HG02885 (cell line): ENCODE results near the gene SCAF1.
"Not testable (repeated sequence)": the region's sequence is repeated elsewhere in the genome, so short reads cannot be mapped to it uniquely, and the experiment has no call there.

Experiments
- ATAC-seq: cut with Tn5 transposase; IDR thresholded peaks from one replicate; pipeline ENCODE4 v1.9.1; 2021; ENCODE audit warnings: mild to moderate bottlenecking; ENCODE audit not compliant: unreplicated experiment, poor library complexity

Gene SCAF1

DNA sequence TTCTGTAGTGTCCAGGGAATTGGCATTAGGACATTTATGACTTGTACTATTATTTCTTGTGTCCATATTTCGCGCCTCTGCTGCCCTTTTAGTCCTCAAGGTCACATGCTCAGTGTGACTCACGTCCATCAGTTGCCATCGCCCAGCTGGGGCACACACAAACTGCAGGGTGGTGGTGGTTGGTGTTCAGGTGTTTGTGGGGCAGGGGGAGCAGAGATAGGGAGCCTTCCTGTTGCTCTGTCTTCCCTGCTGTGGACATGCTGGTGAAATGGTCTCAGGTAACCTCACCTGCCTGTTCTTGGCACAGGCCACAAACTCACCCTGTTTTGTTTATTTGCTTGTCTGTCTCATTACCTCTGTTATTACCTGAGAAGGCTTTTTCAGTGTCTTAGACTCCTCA, 28.6 kb upstream of the SCAF1 start:
- ATAC-seq: no peak

- ATAC-seq: no peak
Measured at GRCh38 chr19:49614096-49614833, 27.7 kb upstream of the SCAF1 start.

- no peak for ATAC-seq
Measured at GRCh38 chr19:49615861-49616260, 26.1 kb upstream of the SCAF1 start.

- no peak for ATAC-seq
Measured at GRCh38 chr19:49616532-49616931, 25.5 kb upstream of the SCAF1 start.

- no peak for ATAC-seq
Measured at GRCh38 chr19:49616945-49617344, 25.1 kb upstream of the SCAF1 start.

GRCh38 chr19:49617860-49618259, 24.1 kb upstream of the SCAF1 start:
- not testable (repeated sequence) for ATAC-seq

DNA sequence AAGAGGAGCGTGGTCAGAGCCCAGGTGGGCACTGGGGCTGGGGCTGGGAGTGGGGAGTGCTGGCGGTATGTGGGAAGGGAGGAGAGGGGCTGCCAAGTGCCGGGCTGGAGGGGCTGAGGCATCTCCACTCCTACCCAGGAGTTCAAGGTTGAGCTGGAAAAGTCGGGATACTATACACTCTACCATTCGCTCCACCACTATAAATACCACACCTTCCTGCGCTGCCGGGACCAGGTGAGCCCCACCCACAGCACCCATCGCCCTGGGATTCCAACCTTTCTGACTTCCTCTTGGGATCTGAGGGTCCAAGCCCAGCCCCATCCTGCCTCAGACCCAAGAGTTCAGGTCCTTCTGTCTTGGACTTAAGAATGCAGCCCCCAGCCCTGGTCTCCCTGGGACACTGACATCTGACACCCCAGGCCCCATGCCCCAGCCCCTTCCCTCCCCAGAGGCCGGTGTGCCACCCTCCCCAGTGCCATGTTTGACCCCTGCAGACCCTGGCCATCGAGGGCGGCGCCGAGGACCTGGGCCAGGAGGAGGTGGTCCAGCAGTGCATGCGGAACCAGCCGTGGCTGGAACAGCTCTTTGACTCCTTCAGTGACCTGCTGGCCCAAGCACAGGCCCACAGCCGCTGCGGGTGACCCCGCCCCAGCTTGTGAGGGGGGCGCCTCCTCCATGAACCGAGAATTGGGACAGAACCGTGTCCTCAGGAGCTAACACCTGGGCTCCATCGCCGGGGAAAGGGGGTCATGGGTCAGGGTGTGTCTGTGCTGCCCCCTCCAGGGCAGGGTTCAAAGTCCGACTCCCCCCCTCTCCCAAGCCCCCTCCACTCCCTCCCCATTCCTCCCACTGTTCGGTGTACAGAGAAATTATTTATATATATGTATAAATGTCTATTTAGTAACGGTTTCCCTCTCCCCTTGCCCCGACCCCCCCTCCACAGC, 16.8 kb upstream of the SCAF1 start:
- ATAC-seq: no peak

DNA sequence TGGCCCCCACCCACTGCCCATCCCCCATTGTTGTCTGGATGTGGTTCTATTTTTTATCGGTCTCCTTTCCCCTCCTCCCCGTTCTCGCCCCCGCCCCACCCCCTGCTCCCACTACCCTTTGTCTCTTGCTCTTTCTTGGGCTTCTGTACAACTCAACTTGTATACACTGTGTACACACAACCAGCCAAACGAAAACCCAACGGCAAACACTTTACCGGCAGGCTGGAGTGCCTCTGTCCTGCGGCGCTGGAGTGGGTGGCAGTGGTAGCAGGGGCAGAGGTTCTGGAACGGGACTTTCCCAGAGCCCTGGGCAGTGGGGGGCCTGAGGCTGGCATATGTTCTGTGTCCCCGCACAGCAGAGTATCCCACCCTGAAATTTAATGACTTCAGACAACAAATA, 15.8 kb upstream of the SCAF1 start:
- ATAC-seq: no peak

DNA sequence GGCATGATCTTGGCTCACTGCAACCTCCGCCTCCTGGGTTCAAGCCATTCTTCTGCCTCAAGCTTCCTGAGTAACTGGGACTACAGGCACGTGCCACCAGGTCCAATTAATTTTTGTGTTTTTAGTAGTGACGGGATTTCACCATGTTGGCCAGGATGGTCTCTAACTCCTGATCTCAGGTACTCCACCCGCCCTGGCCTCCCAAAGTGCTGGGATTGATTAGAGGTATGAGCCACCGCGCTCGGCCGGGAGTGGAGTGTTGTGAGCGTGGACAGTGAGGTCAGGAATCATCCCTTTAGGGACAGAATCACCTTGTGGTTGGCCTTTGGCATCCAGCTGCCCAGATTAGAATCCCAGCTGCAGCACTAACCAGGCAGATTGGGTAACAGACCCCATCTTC, 12.3 kb upstream of the SCAF1 start:
- ATAC-seq: no peak

DNA sequence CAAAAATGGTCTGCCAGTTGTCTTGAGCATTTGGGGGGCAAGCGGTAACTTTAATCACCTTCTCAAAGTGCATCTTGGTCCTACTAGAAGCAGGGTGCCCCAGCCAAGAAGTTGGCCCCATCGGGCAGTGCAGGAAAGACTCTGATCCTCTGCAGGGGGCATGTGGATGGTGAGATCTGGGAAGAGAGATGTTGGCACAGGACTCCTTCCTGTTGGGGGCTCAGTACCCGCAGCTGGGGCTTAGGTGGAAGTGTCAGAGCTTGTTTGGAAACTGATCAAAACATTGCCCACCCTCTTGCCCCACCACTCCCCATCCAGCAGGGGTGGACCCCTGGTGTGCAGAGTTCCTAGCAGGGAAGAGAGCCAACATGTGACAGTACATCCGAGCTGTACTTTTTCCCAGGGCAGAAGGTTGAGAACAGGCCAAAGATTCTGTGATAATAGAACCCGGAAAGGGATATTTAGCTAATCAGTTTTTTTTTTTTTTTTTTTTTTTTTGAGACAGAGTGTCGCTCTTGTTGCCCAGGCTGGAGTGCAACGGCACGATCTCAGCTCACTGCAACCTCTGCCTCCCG, 10.9 kb upstream of the SCAF1 start:
- no peak for ATAC-seq

DNA sequence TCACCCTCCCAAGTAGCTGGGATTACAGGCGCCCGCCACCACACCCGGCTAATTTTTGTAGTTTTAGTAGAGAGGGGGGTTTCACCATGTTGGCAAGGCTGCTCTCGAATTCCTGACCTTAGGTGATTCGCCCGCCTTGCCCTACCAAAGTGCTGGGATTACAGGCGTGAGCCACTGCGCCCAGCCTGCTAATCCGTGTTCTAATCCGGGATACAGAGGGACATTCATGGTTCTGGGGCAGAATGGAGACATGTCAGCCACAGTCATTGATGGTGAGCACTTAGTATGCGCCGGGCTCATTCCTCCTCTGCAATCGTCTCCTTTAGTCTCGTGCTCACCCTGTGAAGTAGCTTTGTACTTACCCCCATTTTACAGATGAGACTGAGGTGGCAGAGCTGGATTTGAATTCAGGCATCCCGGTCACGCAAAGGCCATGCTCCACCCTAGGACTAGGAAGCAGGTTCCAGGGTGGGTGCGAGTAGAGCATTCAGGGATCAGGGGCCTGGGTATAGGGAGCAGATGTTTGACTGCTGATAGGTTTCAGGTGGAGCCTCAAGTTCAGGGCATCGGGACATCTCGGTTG, 10.3 kb upstream of the SCAF1 start:
- ATAC-seq: no peak

DNA sequence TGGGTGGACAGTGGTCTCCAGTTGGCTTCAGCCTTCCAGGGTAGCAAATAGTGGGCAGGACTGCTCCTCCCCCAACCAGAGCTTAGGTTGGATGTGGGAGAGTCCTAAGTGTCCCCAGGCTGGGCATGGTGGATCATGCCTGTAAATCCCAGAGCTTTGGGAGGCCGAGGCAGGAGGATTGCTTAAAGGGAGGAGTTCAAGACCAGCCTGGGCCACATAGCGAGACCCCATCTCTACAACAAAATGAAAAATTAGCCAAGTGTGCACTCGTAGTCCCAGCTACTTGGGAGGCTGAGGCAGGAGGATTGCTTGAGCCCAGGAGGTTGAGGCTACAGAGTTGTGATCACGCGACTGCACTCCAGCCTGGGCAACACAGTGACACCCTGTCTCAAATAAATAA, 9.4 kb upstream of the SCAF1 start:
- no peak for ATAC-seq

DNA sequence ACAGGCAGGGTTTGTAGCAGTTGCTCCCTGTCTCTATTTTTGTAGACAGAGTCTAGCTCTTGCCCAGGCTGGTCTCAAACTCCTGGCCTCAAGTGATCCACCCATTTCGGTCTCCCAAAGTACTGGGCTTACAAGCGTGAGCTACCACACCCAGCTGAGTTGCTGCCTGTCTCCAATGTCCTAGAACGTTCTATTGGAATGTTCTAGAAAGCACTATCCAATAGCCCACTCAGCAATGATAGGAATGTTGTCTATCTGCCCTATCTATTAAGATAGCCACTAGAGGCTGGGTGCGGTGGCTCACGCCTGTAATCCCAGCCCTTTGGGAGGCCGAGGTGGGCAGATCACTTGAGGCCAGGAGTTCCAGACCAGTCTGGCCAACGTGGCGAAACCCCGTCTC, 8.7 kb upstream of the SCAF1 start:
- not testable (repeated sequence) for ATAC-seq

GRCh38 chr19:49635530-49636232, 6.3 kb upstream of the SCAF1 start:
- ATAC-seq: no peak

DNA sequence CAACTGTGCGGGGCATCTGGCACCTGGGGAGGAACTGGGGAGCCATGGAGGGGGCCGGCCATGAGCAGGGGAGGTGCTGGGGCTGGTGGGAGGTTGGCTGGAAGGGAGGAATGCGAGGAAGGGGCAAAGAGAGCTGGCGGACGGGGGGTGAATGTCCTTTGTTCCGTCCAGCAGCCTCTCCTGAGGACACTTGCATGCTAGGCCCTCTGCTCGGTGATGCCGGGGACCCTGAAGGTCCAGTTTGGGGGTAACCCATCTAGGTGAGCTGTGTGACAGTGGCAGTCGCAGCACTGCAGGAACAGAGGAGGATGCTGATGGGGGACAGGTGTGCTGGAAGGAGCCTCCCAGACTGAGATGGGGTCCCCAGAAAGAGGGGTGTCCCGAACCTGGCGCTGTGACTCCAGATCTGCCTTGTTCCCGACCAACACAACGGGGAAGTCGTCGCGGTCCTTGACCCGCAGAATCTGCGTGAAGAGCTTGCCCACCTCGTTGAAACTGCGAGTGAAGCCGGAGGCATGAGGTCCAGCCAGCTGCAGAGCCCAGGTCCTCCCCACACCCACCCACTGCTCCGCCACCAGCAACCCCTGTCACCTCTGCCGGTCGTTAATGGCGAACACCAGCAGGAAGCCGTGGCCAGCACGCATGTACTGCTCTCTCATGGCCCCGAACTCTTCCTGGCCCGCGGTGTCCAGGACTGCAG, 5.6 kb upstream of the SCAF1 start:
- no peak for ATAC-seq

DNA sequence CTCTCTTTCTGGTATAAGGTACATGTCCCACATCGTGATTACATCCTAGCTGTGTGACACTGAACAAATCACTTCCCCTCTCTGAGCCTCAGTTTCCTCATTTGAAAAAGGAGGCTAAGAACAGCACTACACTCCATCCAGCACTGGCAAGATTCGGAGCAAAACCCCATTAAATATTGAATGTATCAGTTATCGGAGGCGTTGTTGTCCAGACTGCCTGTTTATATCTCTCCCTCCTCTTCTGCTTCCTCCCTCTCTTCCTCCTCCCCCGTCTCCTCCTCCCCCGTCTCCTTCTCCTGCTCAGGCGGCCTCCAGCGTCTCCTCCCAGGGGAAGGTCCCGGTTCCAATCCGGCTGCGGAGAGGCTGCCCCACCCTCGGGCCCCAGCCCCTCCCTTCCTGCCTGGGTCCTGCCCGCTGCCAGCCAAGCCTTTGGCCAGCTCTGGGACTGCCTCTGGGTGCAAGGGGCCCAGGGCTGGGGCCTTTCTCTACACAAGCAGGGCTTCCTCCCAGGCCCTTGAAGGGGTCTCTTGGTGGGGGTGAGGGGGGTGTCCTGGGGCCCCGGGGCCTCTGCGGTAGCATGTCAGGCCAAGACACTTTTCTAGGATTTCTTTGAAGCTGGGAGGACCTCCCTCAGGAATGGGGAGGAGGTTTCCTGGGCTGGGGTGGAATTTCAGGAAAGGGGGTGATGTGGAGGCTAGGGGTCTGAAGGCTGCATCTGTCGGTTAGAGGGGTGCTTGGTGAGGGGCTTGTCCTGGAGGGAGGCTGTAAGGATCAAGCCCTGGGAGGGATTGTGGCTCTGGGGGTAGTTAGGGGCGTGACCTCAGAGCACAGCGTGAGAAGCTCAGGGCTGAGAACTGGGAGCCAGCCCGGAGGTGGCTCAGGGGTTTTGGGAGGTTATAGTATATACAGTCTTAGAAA, 3.9 kb upstream of the SCAF1 start:
- no peak for ATAC-seq

DNA sequence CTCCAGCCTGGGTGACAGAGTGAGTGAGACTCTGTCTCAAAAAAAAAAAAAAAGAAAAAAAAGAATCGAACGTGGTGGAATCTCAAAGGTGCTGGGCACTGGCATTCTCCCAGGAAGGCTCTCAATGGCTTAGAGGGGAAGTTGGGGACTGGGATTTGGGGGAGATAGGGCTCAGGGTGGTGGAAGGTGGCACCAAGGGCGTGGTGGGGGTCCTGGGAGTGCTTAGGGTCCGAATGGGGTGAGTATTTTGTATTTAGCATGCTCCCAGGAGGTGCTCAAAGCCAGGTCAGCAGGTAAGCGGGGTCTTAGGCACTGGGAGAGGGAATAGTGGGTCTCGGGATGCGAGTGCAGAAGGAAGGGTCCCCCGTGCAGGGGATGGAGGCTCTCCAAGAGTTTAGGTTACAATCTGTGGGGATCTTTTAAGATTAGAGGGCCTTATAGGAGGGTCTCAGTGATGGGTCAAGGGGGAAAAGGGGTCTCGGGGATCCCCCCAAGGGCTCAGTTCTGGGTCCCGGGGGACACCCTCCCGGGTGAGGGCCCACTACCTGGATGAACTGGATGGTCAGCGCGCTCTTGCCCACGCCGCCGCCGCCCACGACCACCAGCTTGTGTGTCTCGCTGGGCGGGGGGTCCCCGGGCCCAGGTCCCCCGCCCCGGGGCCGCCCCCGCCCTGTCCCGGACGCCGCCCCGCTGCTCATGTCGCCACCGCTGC, 2.5 kb upstream of the SCAF1 start:
- ATAC-seq: no peak
